NT2/D1 (cell line): ENCODE results near the gene ZSWIM6.

Experiments used
- YY1 ChIP-seq: IDR thresholded peaks from 2 replicates; pipeline ENCODE4 v1.6.1; 2011; ENCODE audit not compliant: insufficient read length, insufficient read depth
- ZNF274 ChIP-seq: IDR thresholded peaks from 2 replicates; pipeline ENCODE4 v1.6.1; 2011; ENCODE audit warnings: mild to moderate bottlenecking, low read depth, low read length

GRCh38 chr5:61440596-61440995 lies 108.5 kb downstream of the ZSWIM6 start:
- no peak for TF ChIP-seq YY1
- no peak for TF ChIP-seq ZNF274
